Mammary epithelial cell (primary cell): ENCODE measurements around the gene CLSTN1.

Experiments used
- EZH2 ChIP-seq: IDR thresholded peaks from 2 replicates; pipeline ENCODE4 v1.6.1; 2012; ENCODE audit warnings: low read length, inconsistent platforms, borderline replicate concordance
- TF ChIP-seq, protein P1 (sequence below), 2 donors: IDR thresholded peaks in 1 of 2; conservative IDR thresholded peaks in 1 of 2; 2 replicates each; pipeline ENCODE4 v1.5.1; 2011 to 2012; ENCODE audit warnings: inconsistent platforms in 2 of 2, low read length in 2 of 2, mild to moderate bottlenecking in 2 of 2, control low read depth in 1 of 2, low read depth in 1 of 2; ENCODE audit not compliant: insufficient read depth in 1 of 2; ENCODE audit errors: extremely low read depth in 1 of 2

- TF ChIP-seq, protein P1, sequence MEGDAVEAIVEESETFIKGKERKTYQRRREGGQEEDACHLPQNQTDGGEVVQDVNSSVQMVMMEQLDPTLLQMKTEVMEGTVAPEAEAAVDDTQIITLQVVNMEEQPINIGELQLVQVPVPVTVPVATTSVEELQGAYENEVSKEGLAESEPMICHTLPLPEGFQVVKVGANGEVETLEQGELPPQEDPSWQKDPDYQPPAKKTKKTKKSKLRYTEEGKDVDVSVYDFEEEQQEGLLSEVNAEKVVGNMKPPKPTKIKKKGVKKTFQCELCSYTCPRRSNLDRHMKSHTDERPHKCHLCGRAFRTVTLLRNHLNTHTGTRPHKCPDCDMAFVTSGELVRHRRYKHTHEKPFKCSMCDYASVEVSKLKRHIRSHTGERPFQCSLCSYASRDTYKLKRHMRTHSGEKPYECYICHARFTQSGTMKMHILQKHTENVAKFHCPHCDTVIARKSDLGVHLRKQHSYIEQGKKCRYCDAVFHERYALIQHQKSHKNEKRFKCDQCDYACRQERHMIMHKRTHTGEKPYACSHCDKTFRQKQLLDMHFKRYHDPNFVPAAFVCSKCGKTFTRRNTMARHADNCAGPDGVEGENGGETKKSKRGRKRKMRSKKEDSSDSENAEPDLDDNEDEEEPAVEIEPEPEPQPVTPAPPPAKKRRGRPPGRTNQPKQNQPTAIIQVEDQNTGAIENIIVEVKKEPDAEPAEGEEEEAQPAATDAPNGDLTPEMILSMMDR (conservative IDR thresholded peaks at IDR 0.05 in 1 of 2, IDR thresholded peaks at IDR 0.05 in 1 of 2; ENCODE audit: extremely low read depth in 1 of 2, insufficient read depth in 1 of 2, low read depth in 1 of 2, low read length in 2 of 2): no peak
- no peak for TF ChIP-seq EZH2
Observed at GRCh38 chr1:9726905-9727595, 96.7 kb downstream of the CLSTN1 start.
